Osteocyte (in vitro differentiated cells): ENCODE data around the gene CFAP58. TPM values are rescaled to one million over a fixed set of nuclear protein-coding genes. Genes with fewer than 3 reads are reported as not detected.

Experiments
- DNase-seq: peaks from one replicate; pipeline ENCODE4 v3.0.0; 2021; ENCODE audit warnings: mixed read lengths; ENCODE audit not compliant: unreplicated experiment; ENCODE audit errors: extremely low spot score
- H3K27ac Mint-ChIP-seq: one replicate; pipeline ENCODE4 v1.8.0; 2021; ENCODE audit warnings: mild to moderate bottlenecking, mixed read lengths; ENCODE audit not compliant: unreplicated experiment
- H3K27me3 Mint-ChIP-seq: one replicate; pipeline ENCODE4 v1.8.0; 2021; ENCODE audit warnings: mixed read lengths; ENCODE audit not compliant: unreplicated experiment
- H3K36me3 Mint-ChIP-seq: one replicate; pipeline ENCODE4 v1.8.0; 2021; ENCODE audit warnings: mixed read lengths; ENCODE audit not compliant: unreplicated experiment
- H3K4me1 Mint-ChIP-seq: one replicate; pipeline ENCODE4 v1.8.0; 2021; ENCODE audit warnings: mixed read lengths; ENCODE audit not compliant: unreplicated experiment
- H3K4me3 Mint-ChIP-seq: one replicate; pipeline ENCODE4 v1.8.0; 2021; ENCODE audit warnings: mild to moderate bottlenecking, moderate library complexity, mixed read lengths; ENCODE audit not compliant: unreplicated experiment
- H3K9me3 Mint-ChIP-seq: one replicate; pipeline ENCODE4 v1.8.0; 2021; ENCODE audit warnings: mixed read lengths; ENCODE audit not compliant: unreplicated experiment
- total RNA-seq: library from RNA; stranded (reverse); gene quantifications from 2 replicates; pipeline ENCODE4 v1.2.1, GENCODE V29; 2021
- TF ChIP-seq, protein P1 (sequence below): fragments of 200-600 bp; sonication (generic); IDR thresholded peaks from 2 replicates; pipeline ENCODE4 v1.5.0; 2021; ENCODE audit warnings: antibody characterized with exemption, mild to moderate bottlenecking, moderate library complexity

Gene CFAP58
- total RNA-seq, 1 donor from 2014 or later = 0.16 TPM

DNA sequence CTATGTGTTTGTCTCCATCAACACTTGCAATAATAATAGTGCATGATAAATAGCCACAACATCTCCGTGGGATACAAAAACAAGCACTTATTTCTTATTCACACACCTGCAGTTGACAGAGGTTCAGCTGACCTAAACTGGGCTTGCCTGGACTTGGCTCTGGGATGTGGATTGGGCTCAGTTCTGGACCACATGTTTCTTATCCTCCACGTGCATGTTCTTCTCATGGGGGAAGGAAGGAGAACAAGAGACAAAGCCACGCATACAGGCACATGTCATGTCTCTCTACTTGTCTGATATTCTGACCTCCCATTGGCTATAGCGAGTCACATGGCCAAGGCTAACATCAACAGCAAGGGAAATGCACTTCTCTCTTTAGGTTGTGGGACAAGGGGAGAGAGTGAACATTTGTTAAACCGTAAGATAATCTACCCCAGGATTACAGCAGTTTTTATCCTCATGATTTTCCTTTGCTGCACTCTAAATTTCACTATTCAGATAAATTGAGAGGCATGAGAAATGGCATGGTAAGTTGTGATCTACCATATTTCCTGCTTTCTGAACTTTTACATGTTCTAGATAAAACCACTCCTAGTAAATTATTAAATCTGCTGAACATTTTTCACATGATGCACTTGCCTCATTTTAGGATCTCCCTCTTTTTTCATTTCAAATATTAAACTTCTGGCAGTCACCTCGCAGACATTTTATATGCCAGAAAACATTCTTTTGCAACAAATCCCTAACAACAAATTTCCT is 33.7 kb downstream of the CFAP58 start:
- Mint-ChIP-seq H3K36me3 (no peaks in the 10 kb centered on the region), H3K27ac (no peak overlapping the region), H3K4me3 (no peak overlapping the region), H3K9me3 (no peaks in the 10 kb centered on the region), H3K4me1 (no peaks in the 10 kb centered on the region), H3K27me3 (peaks cover 43% of the 10 kb centered on the region)
- TF ChIP-seq, protein P1, sequence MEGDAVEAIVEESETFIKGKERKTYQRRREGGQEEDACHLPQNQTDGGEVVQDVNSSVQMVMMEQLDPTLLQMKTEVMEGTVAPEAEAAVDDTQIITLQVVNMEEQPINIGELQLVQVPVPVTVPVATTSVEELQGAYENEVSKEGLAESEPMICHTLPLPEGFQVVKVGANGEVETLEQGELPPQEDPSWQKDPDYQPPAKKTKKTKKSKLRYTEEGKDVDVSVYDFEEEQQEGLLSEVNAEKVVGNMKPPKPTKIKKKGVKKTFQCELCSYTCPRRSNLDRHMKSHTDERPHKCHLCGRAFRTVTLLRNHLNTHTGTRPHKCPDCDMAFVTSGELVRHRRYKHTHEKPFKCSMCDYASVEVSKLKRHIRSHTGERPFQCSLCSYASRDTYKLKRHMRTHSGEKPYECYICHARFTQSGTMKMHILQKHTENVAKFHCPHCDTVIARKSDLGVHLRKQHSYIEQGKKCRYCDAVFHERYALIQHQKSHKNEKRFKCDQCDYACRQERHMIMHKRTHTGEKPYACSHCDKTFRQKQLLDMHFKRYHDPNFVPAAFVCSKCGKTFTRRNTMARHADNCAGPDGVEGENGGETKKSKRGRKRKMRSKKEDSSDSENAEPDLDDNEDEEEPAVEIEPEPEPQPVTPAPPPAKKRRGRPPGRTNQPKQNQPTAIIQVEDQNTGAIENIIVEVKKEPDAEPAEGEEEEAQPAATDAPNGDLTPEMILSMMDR = no peak
- no peak for DNase-seq

DNA sequence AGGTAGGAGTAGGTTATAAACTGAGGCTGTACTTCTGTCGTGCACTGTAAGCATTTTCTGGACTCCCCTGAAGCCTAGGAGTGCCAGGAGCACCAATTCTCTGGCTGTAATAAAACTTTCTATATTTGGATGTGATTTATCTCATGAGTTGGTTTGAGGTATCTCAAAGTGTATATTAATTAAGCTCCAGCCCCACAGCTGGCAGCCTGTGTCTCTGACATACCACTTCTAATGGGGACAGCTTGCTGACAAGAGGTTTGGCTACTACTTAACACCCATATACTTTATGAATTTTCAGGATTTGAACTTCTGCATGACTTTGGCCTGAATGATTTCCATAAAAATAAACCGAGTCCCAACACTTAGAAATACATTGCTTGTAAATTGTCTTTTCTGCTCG is 35.2 kb downstream of the CFAP58 start:
- no peak for DNase-seq
- H3K27ac Mint-ChIP-seq = no peak overlapping the region
- no peak overlapping the region for H3K4me3 Mint-ChIP-seq
- no peaks in the 10 kb centered on the region for H3K36me3 Mint-ChIP-seq
- H3K9me3 Mint-ChIP-seq = no peaks in the 10 kb centered on the region
- no peaks in the 10 kb centered on the region for H3K4me1 Mint-ChIP-seq
- TF ChIP-seq, protein P1 = no peak
- H3K27me3 Mint-ChIP-seq = peaks cover 38% of the 10 kb centered on the region

DNA sequence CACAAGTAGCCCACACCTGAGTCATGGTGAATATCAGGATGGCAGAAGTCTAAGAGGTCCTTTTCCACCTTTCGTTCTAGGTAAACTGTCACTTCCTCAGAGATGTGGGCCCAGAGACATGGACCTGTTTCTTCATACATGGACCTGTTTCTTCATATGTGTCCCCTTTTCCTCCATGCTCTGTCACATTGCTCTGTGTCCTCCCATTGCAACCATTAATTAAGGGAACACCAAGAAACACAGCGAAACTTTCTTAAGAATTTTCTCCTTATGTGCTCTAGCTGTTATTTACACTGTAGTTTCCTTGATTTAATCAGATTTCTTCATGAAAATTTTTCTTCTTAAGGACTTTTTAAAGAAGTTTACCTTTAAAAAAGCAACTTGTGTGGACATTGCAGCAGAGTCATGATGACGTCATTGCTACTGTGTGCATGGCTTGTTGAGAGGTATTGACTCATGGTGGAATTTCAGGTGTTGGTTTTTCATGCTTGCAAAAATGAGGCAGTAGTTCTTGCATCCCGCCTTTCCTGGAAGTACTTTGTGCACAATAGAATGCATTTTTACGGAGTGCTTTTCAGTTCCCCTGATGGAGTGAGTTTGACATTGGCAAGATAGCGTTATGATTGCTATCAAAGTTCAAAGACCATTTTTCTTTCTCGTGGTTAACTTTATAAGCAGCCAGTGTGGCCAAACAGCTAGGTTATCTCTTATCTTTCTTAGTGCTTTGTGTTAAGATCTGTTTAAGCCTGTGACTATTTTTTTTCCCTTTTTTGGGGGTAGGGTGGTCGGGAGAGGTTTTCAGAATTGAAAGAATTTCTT is 37.7 kb downstream of the CFAP58 start:
- no peak for DNase-seq
- H3K9me3 Mint-ChIP-seq = no peaks in the 10 kb centered on the region
- H3K4me3 Mint-ChIP-seq = no peak overlapping the region
- no peaks in the 10 kb centered on the region for H3K36me3 Mint-ChIP-seq
- H3K4me1 Mint-ChIP-seq = no peaks in the 10 kb centered on the region
- peaks cover 37% of the 10 kb centered on the region for H3K27me3 Mint-ChIP-seq
- no peak overlapping the region for H3K27ac Mint-ChIP-seq
- TF ChIP-seq, protein P1 = no peak

DNA sequence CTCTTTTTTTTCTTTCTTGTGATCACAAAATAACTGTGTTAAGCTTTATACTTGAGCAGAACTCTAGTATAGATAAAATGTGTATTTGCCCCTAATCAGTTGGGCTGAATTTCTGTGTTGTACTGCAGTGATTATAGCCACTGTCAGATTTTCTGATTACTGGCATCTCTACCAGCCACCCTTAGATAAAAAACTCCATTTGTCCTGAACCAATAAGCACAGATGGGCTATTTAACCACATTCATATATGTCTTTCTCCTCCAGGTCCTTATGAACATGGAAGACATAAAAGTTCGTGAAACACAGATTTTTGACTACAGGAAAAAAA is 38.3 kb downstream of the CFAP58 start:
- Mint-ChIP-seq H3K27me3 (peaks cover 32% of the 10 kb centered on the region), H3K9me3 (no peaks in the 10 kb centered on the region), H3K4me1 (no peaks in the 10 kb centered on the region), H3K27ac (no peak overlapping the region), H3K4me3 (no peak overlapping the region), H3K36me3 (no peaks in the 10 kb centered on the region)
- TF ChIP-seq, protein P1 = no peak
- no peak for DNase-seq

DNA sequence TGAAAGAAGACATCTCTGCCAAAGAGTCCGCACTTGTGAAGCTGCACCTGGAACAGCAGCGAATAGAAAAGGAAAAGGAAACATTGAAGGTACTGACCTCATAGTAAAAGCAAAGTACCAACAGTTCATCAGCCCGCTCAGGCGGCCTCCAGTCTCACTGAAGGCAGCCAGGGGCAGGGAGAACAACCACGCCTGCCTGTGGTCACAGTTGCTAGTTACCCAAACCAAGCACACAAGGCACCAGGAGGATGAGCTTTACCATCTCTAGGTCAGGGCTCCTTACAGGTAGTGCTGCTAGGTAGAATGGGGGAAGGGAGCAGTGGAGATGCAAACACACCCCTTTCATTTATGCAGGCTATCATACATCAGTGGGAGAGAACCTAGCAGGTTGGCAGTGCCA is 39.8 kb downstream of the CFAP58 start:
- no peaks in the 10 kb centered on the region for H3K9me3 Mint-ChIP-seq
- H3K4me1 Mint-ChIP-seq = no peaks in the 10 kb centered on the region
- no peak overlapping the region for H3K27ac Mint-ChIP-seq

More for the DNA sequence above, 39.8 kb downstream of the CFAP58 start:
- Mint-ChIP-seq H3K36me3 (no peaks in the 10 kb centered on the region), H3K27me3 (peaks cover 30% of the 10 kb centered on the region), H3K4me3 (no peak overlapping the region)
- no peak for DNase-seq
- TF ChIP-seq, protein P1 = no peak
